ENCODE results near the gene CSNK1D. TPM values are rescaled to one million over a fixed set of nuclear protein-coding genes. Genes with fewer than 3 reads are reported as not detected.
A peak's percentile ranks its signal among the peaks of the same experiment; 100 is the strongest.

Gene CSNK1D
- total RNA-seq, 1 donor from 2014 or later = 86.8 TPM

GRCh38 chr17:82234211-82235055 lies 39.1 kb downstream of the CSNK1D start:
- no peak for DNase-seq (ENCODE audit: low spot score in 2 of 2)
- TF ChIP-seq CTCF (IDR thresholded peaks at IDR 0.05) = no peak
- peaks cover 17 to 24% of the 10 kb centered on the region in 2 donors for H3K36me3 ChIP-seq
- no peaks in the 10 kb centered on the region for H3K9me3 ChIP-seq
- no peak overlapping the region for H3K4me3 ChIP-seq
- H3K27me3 ChIP-seq = no peaks in the 10 kb centered on the region
- intact Hi-C loops (cut with DNase I) = no loop called here
- no peak overlapping the region for H3K27ac ChIP-seq
- peaks cover 22 to 29% of the 10 kb centered on the region in 2 donors for H3K4me1 ChIP-seq

- Histone ChIP-seq H3K9me3 (no peaks in the 10 kb centered on the region), H3K4me3 (no peak overlapping the region), H3K27ac (peak overlapping the region in 1 of 2 donors; percentile 7), H3K36me3 (peaks cover 14 to 15% of the 10 kb centered on the region in 2 donors), H3K27me3 (no peaks in the 10 kb centered on the region), H3K4me1 (peaks cover 19 to 27% of the 10 kb centered on the region in 2 donors)
- no peak for TF ChIP-seq CTCF (IDR thresholded peaks at IDR 0.05)
- DNase-seq (ENCODE audit: low spot score in 2 of 2) = no peak
- intact Hi-C loops (cut with DNase I) = no loop called here
Observed at GRCh38 chr17:82232876-82233785, 40.4 kb downstream of the CSNK1D start.

GRCh38 chr17:82232322-82232820 lies 41.1 kb downstream of the CSNK1D start:
- no peaks in the 10 kb centered on the region for H3K9me3 ChIP-seq
- no peak for TF ChIP-seq CTCF (IDR thresholded peaks at IDR 0.05)
- intact Hi-C loops (cut with DNase I) = no loop called here
- peaks cover 8 to 9% of the 10 kb centered on the region in 2 donors for H3K36me3 ChIP-seq
- no peak overlapping the region for H3K4me3 ChIP-seq
- H3K4me1 ChIP-seq = peaks cover 19 to 26% of the 10 kb centered on the region in 2 donors
- peak in 1 of 2 donors; percentile 66 for DNase-seq (ENCODE audit: low spot score in 2 of 2)
- peak overlapping the region; percentile 79 to 85 for H3K27ac ChIP-seq
- no peaks in the 10 kb centered on the region for H3K27me3 ChIP-seq

- Histone ChIP-seq H3K36me3 (peaks cover 1 to 2% of the 10 kb centered on the region in 2 donors), H3K27ac (peak overlapping the region; percentile 79 to 85), H3K9me3 (no peaks in the 10 kb centered on the region), H3K4me1 (peaks cover 19 to 26% of the 10 kb centered on the region in 2 donors), H3K27me3 (no peaks in the 10 kb centered on the region), H3K4me3 (peak overlapping the region; percentile 55 to 70)
- intact Hi-C loops (cut with DNase I) = loop anchor here (2.0 kb wide), 1 partner anchor 19 kb away; the partner anchor contains the start of gene CCDC57
- no peak for TF ChIP-seq CTCF (IDR thresholded peaks at IDR 0.05)
- peak; percentile 54 to 85 for DNase-seq (ENCODE audit: low spot score in 2 of 2)
Observed at GRCh38 chr17:82231562-82232321, 41.8 kb downstream of the CSNK1D start.

GRCh38 chr17:82231312-82231561 lies 42.3 kb downstream of the CSNK1D start:
- Histone ChIP-seq H3K4me1 (peaks cover 15 to 25% of the 10 kb centered on the region in 2 donors), H3K36me3 (no peaks in the 10 kb centered on the region), H3K27me3 (no peaks in the 10 kb centered on the region), H3K27ac (peak overlapping the region; percentile 79 to 85), H3K4me3 (peak overlapping the region; percentile 55 to 70), H3K9me3 (no peaks in the 10 kb centered on the region)
- intact Hi-C loops (cut with DNase I) = loop anchor here (2.0 kb wide), 1 partner anchor 18 kb away; the partner anchor contains the start of gene CCDC57
- DNase-seq (ENCODE audit: low spot score in 2 of 2) = no peak
- no peak for TF ChIP-seq CTCF (IDR thresholded peaks at IDR 0.05)
